Measurements from ENCODE around the gene ASB3.

- TF ChIP-seq CTCF (IDR thresholded peaks at IDR 0.05; ENCODE audit: low read depth, low read length, missing input control) = peak; percentile 36
- peak; percentile 54 to 64 for TF ChIP-seq RAD21 (IDR thresholded peaks at IDR 0.05)
- TF ChIP-seq RXRA (IDR thresholded peaks at IDR 0.05) = no peak
- TF ChIP-seq MAX (IDR thresholded peaks at IDR 0.05) = no peak
- TF ChIP-seq ZBTB33 (IDR thresholded peaks at IDR 0.05) = no peak
- TF ChIP-seq NR2F2 (IDR thresholded peaks at IDR 0.05) = no peak
- no peak for TF ChIP-seq EGR1 (IDR thresholded peaks at IDR 0.05; ENCODE audit: low read depth in 2 of 2)
Measured at GRCh38 chr2:53715568-53715967, 71.2 kb downstream of the ASB3 start.
